ENCODE data around the gene SCCPDH. TPM values are rescaled to one million over a fixed set of nuclear protein-coding genes. Genes with fewer than 3 reads are reported as not detected.

Gene SCCPDH
- total RNA-seq, 1 experiment from 2014 or later: 26.1 TPM

- Mint-ChIP-seq H3K36me3 (ENCODE audit: insufficient read depth, unreplicated experiment) (no peaks in the 10 kb centered on the region), H3K4me3 (ENCODE audit: unreplicated experiment) (no peak overlapping the region), H3K27me3 (ENCODE audit: insufficient read depth, unreplicated experiment) (no peaks in the 10 kb centered on the region), H3K27ac (ENCODE audit: unreplicated experiment) (no peak overlapping the region), H3K4me1 (ENCODE audit: low read depth, unreplicated experiment) (peaks cover 1% of the 10 kb centered on the region), H3K9me3 (ENCODE audit: unreplicated experiment) (no peaks in the 10 kb centered on the region)
- POLR2A ChIA-PET: no interaction called here
- Histone ChIP-seq H3K4me1 (no peaks in the 10 kb centered on the region), H3K27me3 (replicated peaks; ENCODE audit: control insufficient read depth, insufficient read depth, low read length) (no peaks in the 10 kb centered on the region), H3K4me3 (ENCODE audit: low read depth, low read length) (no peak overlapping the region), H3K9me3 (no peaks in the 10 kb centered on the region), H3K36me3 (ENCODE audit: control insufficient read depth, insufficient read depth, low read length) (no peaks in the 10 kb centered on the region)
- no peak for TF ChIP-seq CTCF (IDR thresholded peaks at IDR 0.05; ENCODE audit: insufficient read depth in 1 of 2, low read depth in 1 of 2, low read length in 1 of 2, severe bottlenecking in 1 of 2, unreplicated experiment in 1 of 2)
- CTCF ChIA-PET: no interaction called here
- no peak for DNase-seq
- intact Hi-C loops (cut with micrococcal nuclease; ENCODE audit: unreplicated experiment): no loop called here
- no TSS peak for BruUV-seq (replicated peaks)
These were observed 63.7 kb downstream of the SCCPDH start for GRCh38 chr1:246787781-246788513.

GRCh38 chr1:246788895-246789338, 64.7 kb downstream of the SCCPDH start:
- intact Hi-C loops (cut with micrococcal nuclease; ENCODE audit: unreplicated experiment): no loop called here
- no peak overlapping the region for H3K4me3 Mint-ChIP-seq (ENCODE audit: unreplicated experiment)
- BruUV-seq (replicated peaks): no TSS peak
- H3K27ac Mint-ChIP-seq (ENCODE audit: unreplicated experiment): no peak overlapping the region
- no peak for TF ChIP-seq CTCF (IDR thresholded peaks at IDR 0.05; ENCODE audit: insufficient read depth in 1 of 2, low read depth in 1 of 2, low read length in 1 of 2, severe bottlenecking in 1 of 2, unreplicated experiment in 1 of 2)
- Histone ChIP-seq H3K4me3 (ENCODE audit: low read depth, low read length) (no peak overlapping the region), H3K9me3 (no peaks in the 10 kb centered on the region), H3K27me3 (replicated peaks; ENCODE audit: control insufficient read depth, insufficient read depth, low read length) (no peaks in the 10 kb centered on the region), H3K36me3 (ENCODE audit: control insufficient read depth, insufficient read depth, low read length) (no peaks in the 10 kb centered on the region), H3K4me1 (no peaks in the 10 kb centered on the region)
- peaks cover 7% of the 10 kb centered on the region for H3K4me1 Mint-ChIP-seq (ENCODE audit: low read depth, unreplicated experiment)
- H3K9me3 Mint-ChIP-seq (ENCODE audit: unreplicated experiment): no peaks in the 10 kb centered on the region
- no peaks in the 10 kb centered on the region for H3K36me3 Mint-ChIP-seq (ENCODE audit: insufficient read depth, unreplicated experiment)
- no peak for DNase-seq
- H3K27me3 Mint-ChIP-seq (ENCODE audit: insufficient read depth, unreplicated experiment): no peaks in the 10 kb centered on the region
- CTCF ChIA-PET: no interaction called here
- POLR2A ChIA-PET: no interaction called here

- no peaks in the 10 kb centered on the region for H3K36me3 ChIP-seq (ENCODE audit: control insufficient read depth, insufficient read depth, low read length)
- intact Hi-C loops (cut with micrococcal nuclease; ENCODE audit: unreplicated experiment): no loop called here
- DNase-seq: no peak
- CTCF ChIA-PET: no interaction called here
- no peaks in the 10 kb centered on the region for H3K4me1 ChIP-seq
- no peaks in the 10 kb centered on the region for H3K27me3 Mint-ChIP-seq (ENCODE audit: insufficient read depth, unreplicated experiment)
- H3K27ac Mint-ChIP-seq (ENCODE audit: unreplicated experiment): no peak overlapping the region
- no peak overlapping the region for H3K4me3 ChIP-seq (ENCODE audit: low read depth, low read length)
- BruUV-seq (replicated peaks): no TSS peak
- TF ChIP-seq CTCF (IDR thresholded peaks at IDR 0.05; ENCODE audit: insufficient read depth in 1 of 2, low read depth in 1 of 2, low read length in 1 of 2, severe bottlenecking in 1 of 2, unreplicated experiment in 1 of 2): no peak
- peaks cover 7% of the 10 kb centered on the region for H3K4me1 Mint-ChIP-seq (ENCODE audit: low read depth, unreplicated experiment)
- no peaks in the 10 kb centered on the region for H3K36me3 Mint-ChIP-seq (ENCODE audit: insufficient read depth, unreplicated experiment)
- POLR2A ChIA-PET: no interaction called here
- H3K9me3 ChIP-seq: no peaks in the 10 kb centered on the region
- no peaks in the 10 kb centered on the region for H3K9me3 Mint-ChIP-seq (ENCODE audit: unreplicated experiment)
- no peak overlapping the region for H3K4me3 Mint-ChIP-seq (ENCODE audit: unreplicated experiment)
- H3K27me3 ChIP-seq (replicated peaks; ENCODE audit: control insufficient read depth, insufficient read depth, low read length): no peaks in the 10 kb centered on the region
These were observed 65.5 kb downstream of the SCCPDH start for GRCh38 chr1:246789454-246790339.
